NCI-H2171 treated with DMSO at 0.1 percent for 48 hours (cell line): ENCODE measurements around the gene TRIM67.
"Not testable (repeated sequence)": the region's sequence is repeated elsewhere in the genome, so short reads cannot be mapped to it uniquely, and the experiment has no call there.

ENCODE experiments used
- DNase-seq: peaks from one replicate; lab custom pipeline; 2025; lab: John Stamatoyannopoulos, UW

TRIM67 gene

DNA sequence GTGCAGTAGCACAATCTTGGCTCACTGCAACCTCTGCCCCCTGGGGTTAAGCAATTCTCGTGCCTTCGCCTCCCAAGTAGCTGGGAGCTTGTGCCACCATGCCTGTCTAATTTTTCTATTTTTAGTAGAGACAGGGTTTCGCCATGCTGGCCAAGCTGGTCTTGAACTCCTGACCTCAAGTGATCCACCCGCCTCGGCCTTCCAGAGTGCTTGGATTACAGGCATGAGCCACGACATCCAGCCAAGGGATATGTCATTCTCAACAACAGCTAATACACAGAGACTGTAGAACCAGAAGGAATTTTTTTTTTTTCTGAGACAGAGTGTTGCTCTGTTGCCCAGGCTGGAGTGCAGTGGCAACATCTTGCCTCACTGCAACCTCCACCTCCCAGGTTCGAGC, 3.7 kb upstream of the TRIM67 start:
- not testable (repeated sequence) for DNase-seq

DNA sequence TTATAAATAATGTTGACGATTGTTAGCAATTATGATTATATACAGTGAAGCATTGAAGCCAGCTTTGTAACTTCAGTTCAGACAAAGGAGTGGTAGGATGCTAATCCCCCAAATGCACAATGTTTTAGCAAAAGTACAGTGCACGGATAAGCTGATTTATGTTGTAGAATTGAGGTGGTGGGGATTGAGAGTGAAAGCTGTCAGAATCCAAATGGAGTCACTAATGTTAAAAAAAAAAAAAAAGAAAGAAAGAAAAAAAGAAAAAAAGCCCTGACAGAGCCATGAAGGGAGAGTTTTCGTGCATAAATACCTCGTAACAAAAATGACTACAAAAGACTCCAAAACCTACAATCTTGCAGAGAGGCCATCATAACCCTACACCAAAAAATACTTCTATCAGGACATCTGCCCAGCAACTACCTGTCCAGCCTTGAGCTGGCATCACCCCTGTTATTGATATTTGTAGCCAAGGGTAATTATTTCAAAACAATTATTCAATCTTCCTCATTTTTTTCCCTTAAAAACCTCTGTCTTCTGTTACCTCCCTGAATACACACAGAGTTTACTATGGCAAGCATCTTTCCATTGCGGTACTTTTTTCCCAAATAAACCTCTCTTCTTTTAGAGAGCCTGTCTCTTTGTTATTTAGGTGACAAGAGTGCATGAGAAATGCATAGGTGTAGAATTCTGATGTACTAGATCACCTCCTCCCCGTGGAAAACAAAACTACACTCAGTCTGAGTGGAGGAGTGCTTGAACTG, 2.5 kb upstream of the TRIM67 start:
- DNase-seq, result no peak

DNA sequence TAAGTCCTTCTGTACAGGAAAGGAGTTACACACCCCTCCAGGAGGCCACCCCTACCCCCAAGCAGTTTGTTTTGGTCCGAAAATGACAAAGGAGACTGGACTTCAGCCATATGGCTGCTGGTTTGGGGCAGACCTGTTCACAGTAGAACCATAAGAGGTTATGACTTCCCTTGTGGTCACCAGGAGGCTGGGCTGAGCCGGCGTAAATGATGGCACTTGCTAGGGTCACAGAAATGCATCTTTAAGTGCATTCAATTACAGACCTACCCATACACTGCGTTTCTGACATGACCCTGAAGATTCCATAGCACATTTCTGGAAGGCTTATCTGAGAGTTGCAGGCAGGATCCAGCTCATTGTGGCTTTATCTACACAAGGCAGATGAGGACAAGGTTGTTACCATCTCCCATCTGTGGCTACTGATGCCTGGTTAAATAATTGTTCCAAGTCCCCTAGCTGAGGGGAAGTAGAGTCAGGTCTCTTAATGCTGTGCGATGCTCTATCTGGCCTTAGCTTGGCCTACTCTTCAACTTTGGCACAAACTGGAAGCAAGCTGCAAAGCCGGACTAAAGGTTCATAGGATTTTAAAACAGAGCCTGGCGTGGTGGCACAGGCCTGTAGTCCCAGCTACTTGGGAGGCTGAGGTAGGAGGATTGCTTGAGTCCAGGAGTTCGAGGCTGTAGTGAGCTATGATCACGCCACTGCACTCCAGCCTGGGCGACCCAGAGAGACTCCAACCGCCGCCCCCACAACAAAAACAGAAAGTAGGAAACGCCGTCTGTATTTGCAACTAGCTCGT, 1.7 kb upstream of the TRIM67 start:
- no peak for DNase-seq

DNA sequence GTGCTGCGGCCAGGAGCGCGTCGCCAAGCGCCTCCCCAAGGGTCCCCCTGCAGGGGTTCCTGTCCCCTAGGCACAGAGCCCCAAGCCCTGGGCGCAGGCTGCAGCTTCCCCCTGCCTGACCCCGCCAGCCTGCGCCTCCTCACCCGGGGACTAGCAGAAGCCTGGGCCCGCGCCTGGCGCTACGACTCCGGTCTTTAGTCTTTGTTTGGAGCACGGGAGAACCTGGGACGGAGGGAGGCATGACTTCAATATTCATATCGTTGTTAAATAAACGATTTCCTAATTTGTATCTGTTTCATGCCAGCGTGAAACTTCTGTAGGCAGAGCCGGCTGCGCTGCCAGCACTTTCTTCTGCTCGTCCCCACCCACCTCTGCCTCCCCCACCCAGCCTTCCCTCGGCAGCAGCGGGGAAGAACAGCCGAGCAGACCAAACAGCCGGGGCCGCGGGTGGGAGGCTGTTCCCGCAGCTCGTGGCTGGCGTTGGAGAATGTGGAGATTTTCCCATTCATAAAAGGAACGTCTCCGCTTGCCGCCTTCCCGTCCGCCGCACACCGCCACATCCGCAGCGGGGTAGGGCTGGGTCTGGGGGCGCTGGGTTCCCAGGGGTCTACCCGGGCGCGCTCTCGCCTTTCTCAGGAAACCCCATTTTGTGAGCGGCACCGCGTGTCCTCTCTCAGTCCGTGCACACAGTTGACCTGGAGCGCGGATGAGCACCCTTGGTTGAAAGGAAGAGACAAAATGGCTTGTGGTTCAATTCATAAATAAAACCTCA, 777 bp upstream of the TRIM67 start:
- peak; percentile 73 for DNase-seq

DNA sequence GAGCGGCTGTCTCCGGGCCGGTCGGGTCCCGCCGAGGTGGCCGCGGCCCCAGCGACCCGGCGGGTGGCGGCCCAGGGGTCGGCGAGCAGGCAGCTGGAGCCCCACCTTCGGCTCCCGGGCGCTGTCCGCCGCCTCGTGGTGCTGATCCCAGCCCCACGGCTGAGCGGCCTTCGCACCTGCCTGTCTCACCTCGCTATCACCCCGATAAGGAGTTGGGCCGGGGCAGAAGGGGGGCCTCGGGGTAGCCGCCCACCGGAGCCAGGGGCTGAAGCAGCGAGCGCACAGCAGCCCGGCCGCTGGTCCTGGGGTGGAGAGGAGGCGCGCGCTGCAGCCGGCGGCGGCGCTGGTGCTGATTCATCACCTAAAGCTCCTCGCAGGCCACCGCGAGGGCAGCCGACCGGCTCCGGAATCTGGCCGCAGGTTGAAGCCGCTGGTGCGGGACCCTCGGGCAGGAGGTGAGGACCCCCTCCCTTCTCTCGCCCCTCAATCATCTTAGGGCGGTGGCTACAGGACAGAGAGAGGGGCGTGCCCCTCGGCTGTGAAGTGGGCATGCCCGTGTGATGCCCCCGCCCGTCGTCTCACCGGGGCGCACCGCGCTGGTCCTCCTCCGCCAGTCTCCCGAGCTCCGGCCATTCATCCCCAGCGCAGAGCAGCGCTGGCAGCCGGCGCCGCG, 575 bp downstream of the TRIM67 start:
- peak; percentile 40 for DNase-seq

DNA sequence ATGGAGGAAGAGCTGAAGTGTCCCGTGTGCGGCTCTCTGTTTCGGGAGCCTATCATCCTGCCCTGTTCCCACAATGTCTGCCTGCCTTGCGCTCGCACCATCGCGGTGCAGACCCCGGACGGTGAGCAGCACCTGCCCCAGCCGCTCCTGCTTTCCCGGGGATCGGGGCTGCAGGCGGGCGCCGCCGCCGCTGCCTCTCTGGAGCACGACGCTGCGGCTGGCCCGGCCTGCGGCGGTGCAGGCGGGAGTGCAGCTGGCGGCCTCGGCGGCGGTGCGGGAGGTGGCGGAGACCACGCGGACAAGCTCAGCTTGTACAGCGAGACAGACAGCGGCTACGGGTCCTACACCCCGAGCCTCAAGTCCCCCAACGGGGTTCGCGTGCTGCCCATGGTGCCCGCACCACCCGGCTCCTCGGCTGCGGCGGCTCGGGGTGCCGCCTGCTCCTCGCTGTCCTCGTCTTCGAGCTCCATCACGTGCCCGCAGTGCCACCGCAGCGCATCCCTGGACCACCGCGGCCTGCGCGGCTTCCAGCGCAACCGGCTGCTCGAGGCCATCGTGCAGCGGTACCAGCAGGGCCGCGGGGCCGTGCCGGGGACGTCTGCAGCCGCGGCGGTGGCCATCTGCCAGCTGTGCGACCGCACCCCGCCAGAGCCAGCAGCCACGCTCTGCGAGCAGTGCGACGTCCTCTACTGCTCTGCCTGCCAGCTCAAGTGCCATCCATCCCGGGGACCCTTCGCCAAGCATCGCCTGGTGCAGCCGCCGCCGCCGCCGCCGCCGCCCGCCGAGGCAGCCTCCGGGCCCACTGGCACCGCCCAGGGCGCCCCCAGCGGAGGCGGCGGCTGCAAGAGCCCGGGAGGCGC, 1.3 kb downstream of the TRIM67 start:
- DNase-seq, result peak; percentile 54

DNA sequence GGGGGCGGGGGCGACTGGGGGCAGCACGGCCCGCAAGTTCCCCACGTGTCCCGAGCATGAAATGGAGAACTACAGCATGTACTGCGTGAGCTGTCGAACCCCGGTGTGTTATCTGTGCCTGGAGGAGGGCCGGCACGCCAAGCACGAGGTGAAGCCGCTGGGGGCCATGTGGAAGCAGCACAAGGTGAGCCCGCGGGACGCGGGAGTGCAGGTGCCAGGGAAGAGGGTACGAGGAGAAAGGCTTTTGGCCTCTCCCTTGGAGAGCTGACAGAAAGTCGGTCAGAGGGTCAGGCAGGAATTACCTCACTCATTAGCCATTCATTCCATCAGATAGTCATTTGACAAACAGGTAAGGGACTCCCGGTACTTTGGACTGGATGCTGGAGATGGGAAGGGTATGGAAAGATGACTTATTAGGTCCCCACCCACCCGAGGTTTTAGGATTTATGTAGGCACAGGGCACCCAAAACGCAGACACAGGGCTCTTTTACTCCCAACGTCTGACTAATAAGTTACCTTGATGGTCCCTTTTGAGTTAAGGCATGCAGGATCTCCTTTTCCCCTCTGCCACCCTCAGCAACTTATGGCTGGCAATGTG, 2.1 kb downstream of the TRIM67 start:
- DNase-seq, result no peak

DNA sequence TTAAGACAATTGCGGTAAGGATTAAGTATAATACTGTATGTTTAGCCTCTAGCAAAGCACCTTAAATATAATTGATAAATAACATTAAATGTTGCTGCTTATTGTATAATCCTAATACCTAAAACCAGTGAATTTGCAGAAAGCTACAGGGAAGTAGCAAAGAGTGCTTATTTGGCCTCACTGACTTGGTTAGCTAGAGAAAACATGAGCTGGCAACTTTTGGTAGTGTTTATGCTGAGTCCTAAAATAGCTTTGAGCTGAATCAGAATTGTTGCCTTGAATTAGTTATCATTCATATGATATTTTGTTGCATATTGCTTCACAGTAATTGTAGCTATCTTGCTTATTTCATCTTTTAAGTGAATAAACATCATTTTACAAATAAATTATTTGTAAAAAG, 3.5 kb downstream of the TRIM67 start:
- DNase-seq, result no peak

DNA sequence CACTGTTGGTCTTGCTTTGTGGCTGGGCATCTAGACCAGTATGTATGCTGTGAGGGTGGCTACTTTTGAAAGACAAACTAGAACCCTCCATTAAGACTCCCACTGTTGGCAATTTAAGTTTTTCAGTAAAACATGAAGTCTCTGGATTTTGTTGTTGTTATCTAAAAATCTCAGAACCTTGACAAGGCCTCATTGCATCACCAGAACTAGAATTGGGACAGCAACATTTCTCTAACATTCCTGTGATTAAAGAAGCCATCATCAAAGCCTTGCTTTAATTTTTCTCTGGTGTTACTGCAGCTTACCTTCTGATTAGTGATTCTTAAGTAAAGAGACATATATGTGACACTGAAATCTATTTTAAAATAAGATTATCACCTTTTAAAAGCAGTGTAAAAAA, 4.5 kb downstream of the TRIM67 start:
- DNase-seq, result no peak

DNA sequence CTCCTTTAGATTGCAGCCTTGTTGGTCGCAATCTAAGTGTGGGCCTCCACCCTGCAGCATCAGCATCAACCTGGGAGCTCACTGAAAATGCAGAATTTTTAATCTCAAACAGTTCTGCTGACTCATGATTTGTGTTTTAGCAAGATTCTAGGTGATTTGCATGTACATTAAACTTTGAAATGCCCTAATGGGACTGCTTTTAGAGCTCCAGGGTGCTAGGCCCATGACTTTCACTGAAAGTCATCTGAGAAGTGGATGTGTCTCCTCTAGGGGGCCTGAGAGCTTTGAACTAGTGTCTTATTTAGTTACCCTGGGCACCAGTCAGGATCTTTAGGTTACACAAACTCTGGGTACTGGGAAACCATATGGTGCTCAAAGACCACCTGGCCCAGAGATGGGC, 9.0 kb downstream of the TRIM67 start:
- DNase-seq, result peak; percentile 71

DNA sequence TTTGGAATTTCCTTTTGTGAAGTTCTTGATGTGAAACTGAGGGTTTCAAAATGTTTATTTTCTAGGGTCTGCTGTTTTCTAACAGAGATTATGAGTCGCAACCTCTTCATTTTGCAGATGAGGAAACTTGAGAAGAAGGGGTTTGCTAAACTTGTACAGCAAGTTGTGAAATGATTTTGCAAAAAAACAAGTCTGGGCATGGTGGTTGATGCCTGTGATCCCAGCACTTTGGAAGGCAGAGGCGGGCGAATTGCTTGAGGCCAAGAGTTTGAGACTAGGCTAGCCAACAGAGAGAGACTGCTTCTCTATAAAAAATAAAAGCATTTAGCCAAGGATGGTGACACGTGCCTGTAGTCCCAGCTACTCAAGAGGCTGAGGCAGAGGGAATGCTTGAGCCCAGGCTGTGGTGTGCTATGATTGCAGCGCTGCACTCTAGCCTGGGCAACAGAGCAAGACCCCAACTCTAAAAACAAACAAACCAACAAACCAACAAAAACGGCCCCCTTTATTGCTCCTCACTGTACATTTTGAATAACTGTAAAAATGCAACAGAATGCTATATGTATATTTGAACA, 9.9 kb downstream of the TRIM67 start:
- DNase-seq, result peak; percentile 40

DNA sequence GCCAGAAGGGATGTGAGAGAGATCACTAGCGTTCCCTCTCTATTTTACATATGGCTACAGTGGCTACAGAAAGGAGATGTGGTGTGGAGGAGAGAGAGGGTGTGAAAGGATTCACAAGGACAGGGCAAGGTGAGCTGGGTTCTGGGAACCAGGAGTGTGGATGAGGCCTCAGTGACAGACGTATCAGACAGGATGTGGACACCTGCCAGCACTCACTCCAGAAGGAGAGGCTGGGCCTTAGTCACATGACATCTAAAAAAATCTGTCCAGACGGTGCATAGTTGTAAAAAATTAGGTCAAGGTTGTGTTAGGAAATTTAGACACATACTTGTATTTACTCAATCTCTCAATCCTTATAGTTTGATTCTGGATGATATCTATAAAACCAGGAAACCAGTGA, 10.6 kb downstream of the TRIM67 start:
- DNase-seq, result peak; percentile 91

DNA sequence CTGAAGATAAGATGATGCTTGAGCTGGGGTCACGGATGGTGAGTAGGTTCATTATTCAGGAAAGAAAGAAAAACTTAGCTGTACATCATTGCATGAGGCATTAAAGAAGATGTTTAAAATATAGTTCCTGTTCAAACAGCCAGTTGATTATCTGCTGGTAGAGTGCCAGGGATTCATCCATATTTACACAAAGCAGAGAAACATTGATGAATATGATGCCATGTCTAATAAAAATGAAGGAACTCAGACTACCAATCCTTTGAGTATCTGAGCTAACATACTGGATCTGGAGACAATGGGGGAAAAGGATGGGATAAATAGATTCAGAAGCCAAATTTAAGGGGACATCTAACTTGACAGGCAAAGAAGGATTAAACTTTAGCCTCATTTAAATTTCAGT, 14.6 kb downstream of the TRIM67 start:
- no peak for DNase-seq

DNA sequence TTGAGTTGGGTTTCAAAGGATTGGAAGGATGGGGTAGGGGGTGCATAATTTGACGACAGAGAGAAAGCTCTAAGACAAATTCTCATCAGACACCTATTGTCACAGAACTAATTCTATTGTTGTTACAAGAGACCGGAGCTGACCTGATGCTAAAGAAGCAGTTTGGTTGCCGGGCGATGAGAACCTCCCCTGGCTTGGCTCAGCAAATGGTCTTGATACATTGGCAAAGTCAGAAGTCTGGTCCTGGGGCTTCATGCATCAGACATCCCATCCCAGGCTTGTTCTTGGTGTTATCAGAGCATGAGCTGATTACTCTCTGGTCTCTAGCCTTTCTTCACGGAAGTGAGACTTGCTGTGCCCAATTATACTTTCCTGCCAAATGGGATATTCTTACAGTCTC, 15.4 kb downstream of the TRIM67 start:
- DNase-seq, result no peak

DNA sequence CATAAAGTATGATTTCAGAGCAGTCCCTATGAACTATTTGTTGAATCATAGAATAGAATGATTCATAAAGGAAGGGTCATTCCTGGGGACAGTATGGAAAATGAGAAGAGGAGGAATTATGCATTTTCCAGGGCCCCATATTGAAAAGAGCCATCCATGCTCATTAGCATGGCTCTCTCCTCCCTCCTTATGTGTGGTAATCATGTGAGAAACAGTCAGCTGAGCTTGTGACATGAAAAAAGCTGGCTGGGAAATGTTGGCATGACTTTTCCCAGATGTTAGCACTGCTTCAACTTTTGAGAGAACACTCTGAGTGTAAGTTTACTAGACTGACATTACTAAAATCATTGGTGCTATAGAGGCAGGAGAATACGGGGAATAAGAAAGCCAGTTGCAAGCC, 16.1 kb downstream of the TRIM67 start:
- no peak for DNase-seq

DNA sequence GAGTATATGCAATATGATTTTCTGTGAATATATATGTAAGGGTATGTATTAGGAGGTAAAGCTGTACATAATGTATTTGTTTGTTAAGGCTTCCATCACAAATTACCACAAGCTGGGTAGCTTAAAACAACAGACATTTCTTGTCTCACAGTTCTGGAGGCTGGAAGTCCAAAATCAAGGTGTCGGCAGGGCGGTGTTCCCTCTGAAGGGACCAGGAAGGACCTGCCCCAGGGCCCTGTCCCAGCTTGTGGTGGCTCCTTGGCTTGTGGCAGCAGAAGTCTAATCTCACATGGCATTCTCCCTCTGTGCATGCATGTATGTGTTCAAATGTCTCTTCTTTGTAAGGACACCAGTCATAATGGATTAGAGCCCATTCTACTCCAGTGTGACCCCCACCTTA, 17.1 kb downstream of the TRIM67 start:
- DNase-seq, result no peak

DNA sequence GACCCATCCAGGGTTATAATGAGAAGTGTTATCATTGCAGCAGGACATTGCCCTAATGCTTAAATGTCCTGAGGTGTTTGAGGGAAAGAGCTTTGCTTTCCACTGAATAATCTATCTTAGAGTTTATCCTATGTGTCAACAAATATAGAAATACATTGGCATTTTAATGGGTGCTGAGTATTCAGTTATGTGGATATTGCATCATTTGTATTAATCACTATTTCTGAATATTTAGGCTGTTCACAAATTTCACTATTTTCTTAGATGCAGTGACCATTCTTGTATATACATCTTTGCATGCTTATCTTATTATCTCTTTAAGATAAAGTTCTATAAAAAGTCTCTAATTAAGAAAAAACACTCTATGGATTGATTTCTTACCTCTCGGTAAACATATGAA, 18.2 kb downstream of the TRIM67 start:
- DNase-seq, result no peak

DNA sequence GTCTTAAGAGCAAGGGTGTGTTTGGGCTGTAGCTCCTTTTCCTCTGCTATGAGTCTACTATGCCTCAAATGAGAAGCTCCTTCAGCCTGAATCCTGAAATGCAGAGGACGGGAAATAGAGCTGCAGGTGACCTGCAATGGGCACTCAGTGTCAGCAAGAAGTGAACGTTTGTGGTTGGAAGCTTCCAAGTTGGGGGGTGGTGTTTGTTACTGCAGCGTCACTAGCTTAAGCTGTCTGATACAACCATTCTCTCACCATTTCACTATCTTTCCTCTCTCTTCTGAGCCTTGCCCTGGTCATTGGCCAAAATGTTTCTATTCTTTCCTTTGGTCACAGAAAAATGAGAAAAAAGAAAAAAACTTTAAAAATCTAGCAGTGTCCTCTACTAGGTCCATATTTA, 19.4 kb downstream of the TRIM67 start:
- DNase-seq, result no peak

DNA sequence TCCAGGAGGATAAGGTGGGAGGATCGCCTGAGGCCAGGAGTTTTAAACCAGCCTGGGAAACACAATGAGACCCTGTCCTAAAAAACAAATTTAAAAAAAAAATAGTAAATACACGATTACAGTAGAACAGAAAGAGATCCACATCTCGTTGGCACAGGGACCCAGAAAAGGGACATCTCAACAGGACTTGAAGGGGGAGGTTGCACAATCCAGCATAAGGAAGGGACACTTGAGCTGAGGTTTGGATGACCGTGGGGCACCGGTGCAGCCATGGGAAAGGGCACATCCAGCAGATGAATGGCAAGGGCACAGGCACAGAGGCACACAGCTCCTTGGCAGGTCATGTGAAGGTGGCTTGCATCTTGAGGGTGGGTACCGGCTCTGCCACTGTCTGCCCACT, 20.5 kb downstream of the TRIM67 start:
- DNase-seq, result no peak
